IPS-18a (cell line): ENCODE measurements around the gene ISCU.

Experiments used
- H3K27ac ChIP-seq: one replicate; pipeline ENCODE4 v1.5.1; 2013; ENCODE audit warnings: low read length
- H3K27me3 ChIP-seq: one replicate; pipeline ENCODE4 v1.6.1; 2013; ENCODE audit warnings: mild to moderate bottlenecking, low read length; ENCODE audit not compliant: control insufficient read depth, insufficient read depth
- H3K36me3 ChIP-seq: one replicate; pipeline ENCODE4 v1.6.1; 2013; ENCODE audit warnings: low read depth, low read length; ENCODE audit not compliant: control insufficient read depth
- H3K4me1 ChIP-seq: one replicate; pipeline ENCODE4 v1.6.1; 2013; ENCODE audit warnings: low read depth, low read length; ENCODE audit not compliant: control insufficient read depth
- H3K4me3 ChIP-seq: one replicate; pipeline ENCODE4 v1.5.1; 2013; ENCODE audit warnings: low read length
- H3K9ac ChIP-seq: one replicate; pipeline ENCODE4 v1.6.1; 2013; ENCODE audit warnings: mild to moderate bottlenecking, low read length, moderate library complexity
- H3K9me3 ChIP-seq: one replicate; pipeline ENCODE4 v1.6.1; 2013; ENCODE audit warnings: low read depth, low read length; ENCODE audit not compliant: control insufficient read depth

ISCU gene

GRCh38 chr12:108604208-108604941, 42.0 kb downstream of the ISCU start:
- Histone ChIP-seq H3K27ac (no peak overlapping the region), H3K9ac (no peak overlapping the region), H3K36me3 (no peaks in the 10 kb centered on the region), H3K4me3 (no peak overlapping the region), H3K4me1 (no peaks in the 10 kb centered on the region), H3K9me3 (no peaks in the 10 kb centered on the region), H3K27me3 (no peaks in the 10 kb centered on the region)

- H3K27me3 ChIP-seq: no peaks in the 10 kb centered on the region
- H3K9me3 ChIP-seq: no peaks in the 10 kb centered on the region
- no peaks in the 10 kb centered on the region for H3K36me3 ChIP-seq
- H3K4me1 ChIP-seq: no peaks in the 10 kb centered on the region
- no peak overlapping the region for H3K4me3 ChIP-seq
- no peak overlapping the region for H3K27ac ChIP-seq
- H3K9ac ChIP-seq: no peak overlapping the region
Observed at GRCh38 chr12:108605000-108605689, 42.7 kb downstream of the ISCU start.

GRCh38 chr12:108605690-108606406, 43.5 kb downstream of the ISCU start:
- Histone ChIP-seq H3K4me1 (no peaks in the 10 kb centered on the region), H3K27ac (no peak overlapping the region), H3K9ac (no peak overlapping the region), H3K9me3 (no peaks in the 10 kb centered on the region), H3K36me3 (no peaks in the 10 kb centered on the region), H3K27me3 (no peaks in the 10 kb centered on the region), H3K4me3 (no peak overlapping the region)

- Histone ChIP-seq H3K36me3 (no peaks in the 10 kb centered on the region), H3K9me3 (no peaks in the 10 kb centered on the region), H3K27me3 (no peaks in the 10 kb centered on the region), H3K9ac (no peak overlapping the region), H3K4me1 (no peaks in the 10 kb centered on the region), H3K4me3 (no peak overlapping the region), H3K27ac (no peak overlapping the region)
Observed at GRCh38 chr12:108606492-108606891, 44.1 kb downstream of the ISCU start.

GRCh38 chr12:108607981-108608600, 45.7 kb downstream of the ISCU start:
- H3K36me3 ChIP-seq: no peaks in the 10 kb centered on the region
- H3K27ac ChIP-seq: no peak overlapping the region
- no peak overlapping the region for H3K4me3 ChIP-seq
- H3K9ac ChIP-seq: no peak overlapping the region
- no peaks in the 10 kb centered on the region for H3K27me3 ChIP-seq
- no peaks in the 10 kb centered on the region for H3K9me3 ChIP-seq
- no peaks in the 10 kb centered on the region for H3K4me1 ChIP-seq

- no peak overlapping the region for H3K27ac ChIP-seq
- H3K9me3 ChIP-seq: no peaks in the 10 kb centered on the region
- H3K4me1 ChIP-seq: no peaks in the 10 kb centered on the region
- H3K9ac ChIP-seq: no peak overlapping the region
- no peaks in the 10 kb centered on the region for H3K36me3 ChIP-seq
- no peaks in the 10 kb centered on the region for H3K27me3 ChIP-seq
- H3K4me3 ChIP-seq: no peak overlapping the region
Observed at GRCh38 chr12:108608616-108609015, 46.2 kb downstream of the ISCU start.

GRCh38 chr12:108609537-108610335, 47.3 kb downstream of the ISCU start:
- H3K4me1 ChIP-seq: no peaks in the 10 kb centered on the region
- H3K27me3 ChIP-seq: no peaks in the 10 kb centered on the region
- no peaks in the 10 kb centered on the region for H3K9me3 ChIP-seq
- H3K27ac ChIP-seq: no peak overlapping the region
- no peak overlapping the region for H3K9ac ChIP-seq
- H3K4me3 ChIP-seq: no peak overlapping the region
- no peaks in the 10 kb centered on the region for H3K36me3 ChIP-seq

- Histone ChIP-seq H3K4me3 (no peak overlapping the region), H3K9me3 (no peaks in the 10 kb centered on the region), H3K36me3 (no peaks in the 10 kb centered on the region), H3K27me3 (no peaks in the 10 kb centered on the region), H3K27ac (no peak overlapping the region), H3K4me1 (no peaks in the 10 kb centered on the region), H3K9ac (no peak overlapping the region)
Observed at GRCh38 chr12:108610336-108610815, 48.0 kb downstream of the ISCU start.

GRCh38 chr12:108610856-108611605, 48.6 kb downstream of the ISCU start:
- H3K9me3 ChIP-seq: no peaks in the 10 kb centered on the region
- H3K4me1 ChIP-seq: no peaks in the 10 kb centered on the region
- H3K4me3 ChIP-seq: no peak overlapping the region
- H3K27ac ChIP-seq: no peak overlapping the region
- no peak overlapping the region for H3K9ac ChIP-seq
- H3K36me3 ChIP-seq: no peaks in the 10 kb centered on the region
- no peaks in the 10 kb centered on the region for H3K27me3 ChIP-seq

GRCh38 chr12:108611884-108612415, 49.6 kb downstream of the ISCU start:
- H3K36me3 ChIP-seq: no peaks in the 10 kb centered on the region
- no peaks in the 10 kb centered on the region for H3K9me3 ChIP-seq
- no peaks in the 10 kb centered on the region for H3K27me3 ChIP-seq
- no peak overlapping the region for H3K4me3 ChIP-seq
- H3K27ac ChIP-seq: no peak overlapping the region
- H3K9ac ChIP-seq: no peak overlapping the region
- no peaks in the 10 kb centered on the region for H3K4me1 ChIP-seq
